Body of pancreas (tissue), 4 donors: ENCODE measurements around the gene TMEM250.

Source experiments
- CTCF ChIP-seq, 7 experiments: fragments of 450-650 bp in 4 of 7; fragments of 200-600 bp in 3 of 7; sonication (generic) in 3 of 7; IDR thresholded peaks; one replicate each; pipeline ENCODE4 v1.5.1; 2016 to 2019; ENCODE audit warnings: antibody characterized with exemption in 7 of 7
- POLR2A ChIP-seq, 3 donors: fragments of 450-650 bp; IDR thresholded peaks; one replicate each; pipeline ENCODE4 v1.6.1; 2016; ENCODE audit warnings: antibody characterized with exemption in 3 of 3, mild to moderate bottlenecking in 2 of 3

GRCh38 chr9:136096505-136097001, 22.1 kb downstream of the TMEM250 start:
- TF ChIP-seq CTCF (IDR thresholded peaks at IDR 0.05) (no peak), POLR2A (IDR thresholded peaks at IDR 0.05) (no peak)
